GM18870 (cell line): Measurements from ENCODE around the gene DEGS2.

Experiments
- ATAC-seq: cut with Tn5 transposase; IDR thresholded peaks from one replicate; pipeline ENCODE4 v1.9.1; 2021; ENCODE audit warnings: moderate library complexity; ENCODE audit not compliant: unreplicated experiment

Gene DEGS2

GRCh38 chr14:100098171-100098570 lies 61.3 kb downstream of the DEGS2 start:
- ATAC-seq = no peak

GRCh38 chr14:100096656-100097055 lies 62.8 kb downstream of the DEGS2 start:
- ATAC-seq = no peak
